T-helper 22 cell (primary cell): Measurements from ENCODE around the gene PGA4.

ENCODE experiments used
- DNase-seq: peaks from one replicate; pipeline ENCODE4 v3.0.0-alpha.2; 2020; ENCODE audit warnings: low read depth

Gene PGA4

GRCh38 chr11:61279934-61280659 is 58.0 kb downstream of the PGA4 start:
- DNase-seq: no peak

GRCh38 chr11:61280883-61281580 is 58.9 kb downstream of the PGA4 start:
- no peak for DNase-seq
